Activated CD4-positive, alpha-beta T cell treated with anti-CD3 and anti-CD28 coated beads for 36 hours (primary cell): ENCODE measurements around the gene PFN1. TPM values are rescaled to one million over a fixed set of nuclear protein-coding genes. Genes with fewer than 3 reads are reported as not detected.
A peak's percentile ranks its signal among the peaks of the same experiment; 100 is the strongest.

Source experiments
- ATAC-seq: fragments of 200-7000 bp; cut with Tn5 transposase; one replicate; pipeline ENCODE4 v1.10.0; 2021; ENCODE audit warnings: mild to moderate bottlenecking, moderate library complexity
- CTCF ChIA-PET: fragments of 350-600 bp; sonication (Branson Sonifier 250); formaldehyde crosslinking; loops from one replicate; lab custom pipeline; 2021; ENCODE audit warnings: antibody characterized with exemption; lab: Charles Lee
- POLR2A ChIA-PET: fragments of 350-600 bp; sonication (Branson Sonifier 250); formaldehyde crosslinking; loops from one replicate; lab custom pipeline; 2021; ENCODE audit warnings: antibody characterized with exemption, inconsistent platforms; lab: Charles Lee
- DNase-seq: peaks from one replicate; pipeline ENCODE4 v3.0.0-alpha.2; 2020
- H3K27ac Mint-ChIP-seq: one replicate; pipeline ENCODE4 v1.8.0; 2021; ENCODE audit warnings: mixed read lengths
- H3K27me3 Mint-ChIP-seq: one replicate; pipeline ENCODE4 v1.8.0; 2021; ENCODE audit warnings: mixed read lengths
- H3K36me3 Mint-ChIP-seq: one replicate; pipeline ENCODE4 v1.8.0; 2021; ENCODE audit warnings: low read depth, mixed read lengths
- H3K4me1 Mint-ChIP-seq: one replicate; pipeline ENCODE4 v1.8.0; 2021; ENCODE audit warnings: mixed read lengths
- H3K4me3 Mint-ChIP-seq: one replicate; pipeline ENCODE4 v1.8.0; 2021; ENCODE audit warnings: mild to moderate bottlenecking, moderate library complexity, mixed read lengths
- H3K9me3 Mint-ChIP-seq: one replicate; pipeline ENCODE4 v1.8.0; 2021; ENCODE audit warnings: low read depth, mixed read lengths
- intact Hi-C, 2 experiments: fragments of 100-400 bp; cut with DNase I in 1 of 2; cut with micrococcal nuclease in 1 of 2; formaldehyde crosslinking; loops; one replicate each; pipeline versions ENCODE4 v1.14.2 to v1.15.1; 2022 to 2024; cut with DNase I, micrococcal nuclease
- total RNA-seq, 2 experiments: library from RNA; stranded (reverse); gene quantifications; one replicate each; pipeline ENCODE4 v1.2.3, GENCODE V29; 2021

The PFN1 gene
- total RNA-seq, 2 experiments from 2014 or later, result 1,809 to 1,911 TPM

DNA sequence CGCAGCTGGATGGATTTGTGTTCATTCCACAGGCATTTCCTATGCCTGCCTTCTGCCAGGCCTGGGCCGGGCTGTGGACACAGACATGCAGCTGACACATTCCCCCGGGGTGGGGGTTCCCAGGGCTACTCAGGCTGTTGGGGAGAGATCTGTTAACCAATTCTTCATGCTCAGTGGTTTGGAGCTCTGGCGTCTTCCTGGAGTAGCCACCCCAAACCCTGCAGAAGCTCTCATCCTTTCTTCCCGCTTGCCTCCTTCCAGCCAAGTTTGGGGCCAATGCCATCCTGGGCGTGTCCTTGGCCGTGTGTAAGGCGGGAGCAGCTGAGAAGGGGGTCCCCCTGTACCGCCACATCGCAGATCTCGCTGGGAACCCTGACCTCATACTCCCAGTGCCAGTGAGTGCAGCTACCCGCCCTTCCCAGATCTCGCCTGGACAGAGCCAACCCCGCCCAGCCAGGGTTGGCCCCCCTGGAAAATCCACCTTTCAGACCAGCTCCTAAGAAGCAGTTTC, 5.2 kb upstream of the PFN1 start:
- CTCF ChIA-PET, result interaction anchor here (0.5 to 0.7 kb wide), 5 partner anchors 26 to 163 kb away, joined by 3 read pairs; no protein-coding TSS in a partner anchor
- intact Hi-C loops, result no loop called here
- DNase-seq, result no peak
- no peak for ATAC-seq
- Mint-ChIP-seq H3K4me3 (no peak overlapping the region), H3K27ac (no peak overlapping the region), H3K27me3 (no peaks in the 10 kb centered on the region), H3K36me3 (peaks cover 11% of the 10 kb centered on the region), H3K9me3 (no peaks in the 10 kb centered on the region), H3K4me1 (peaks cover 23% of the 10 kb centered on the region)
- POLR2A ChIA-PET, result interaction anchor here (1.1 to 1.3 kb wide), 2 partner anchors 13 to 16 kb away, joined by 3 to 5 read pairs; partner anchors contain the start of gene SPAG7

DNA sequence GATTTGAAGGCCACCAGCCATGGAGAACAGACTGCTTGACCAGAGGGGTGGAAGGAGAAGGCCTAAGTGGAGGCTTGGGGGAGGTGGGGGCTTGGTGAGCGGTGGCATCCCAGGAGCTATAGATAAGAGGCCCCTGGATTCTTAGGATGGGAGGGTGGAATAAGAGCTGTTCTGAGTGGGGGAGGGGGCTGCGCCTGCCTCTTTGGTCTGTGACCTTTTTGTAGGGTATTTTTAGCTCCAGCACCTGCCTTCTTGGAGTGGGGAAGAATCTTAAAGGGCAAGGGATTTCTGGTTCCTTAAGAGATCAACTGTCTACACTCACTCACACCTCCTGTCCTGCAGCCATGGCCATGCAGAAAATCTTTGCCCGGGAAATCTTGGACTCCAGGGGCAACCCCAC, 3.2 kb upstream of the PFN1 start:
- ChIA-PET POLR2A (interaction anchor here (1.0 to 9.2 kb wide), 3 partner anchors 11 to 16 kb away, joined by 3 to 80 read pairs (median 7); partner anchors contain the start of genes RNF167, SLC25A11 and SPAG7), CTCF (interaction anchor here (0.5 to 1.5 kb wide), 4 partner anchors 14 to 100 kb away, joined by 3 read pairs; partner anchors contain the start of gene SPAG7)
- ATAC-seq (no peak), DNase-seq (no peak)
- intact Hi-C loops, result no loop called here
- H3K4me1 Mint-ChIP-seq, result peaks cover 20% of the 10 kb centered on the region
- H3K36me3 Mint-ChIP-seq, result peaks cover 18% of the 10 kb centered on the region
- H3K27ac Mint-ChIP-seq, result no peak overlapping the region
- H3K9me3 Mint-ChIP-seq, result no peaks in the 10 kb centered on the region
- no peaks in the 10 kb centered on the region for H3K27me3 Mint-ChIP-seq
- H3K4me3 Mint-ChIP-seq, result peak overlapping the region; percentile 99

DNA sequence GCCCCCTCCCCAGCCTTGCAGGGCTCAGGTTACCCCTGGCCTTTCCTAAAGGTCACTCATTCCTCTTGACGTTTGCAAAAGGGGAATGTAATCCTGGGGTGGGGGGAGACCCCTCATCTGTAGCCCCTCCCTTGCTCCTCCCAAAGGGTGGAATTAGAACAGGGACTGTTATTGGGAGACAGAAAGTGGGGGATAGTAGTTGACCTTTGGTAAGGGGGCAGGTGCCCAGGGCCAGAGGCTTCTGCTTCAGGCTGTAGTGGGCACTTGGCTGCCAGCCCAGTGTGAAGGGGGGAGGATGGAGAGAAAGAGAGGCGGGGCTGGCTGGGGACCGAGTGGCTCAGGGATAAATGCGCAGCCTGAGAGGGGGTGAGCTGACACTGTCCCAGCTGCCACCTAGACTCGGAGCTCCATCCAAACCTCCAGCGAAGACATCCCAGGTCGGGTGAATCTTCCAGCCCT, 2.4 kb upstream of the PFN1 start, which contains the start of gene ENO3:
TSS of gene ENO3 (plus strand) at position 374 of the 459 bp plus-strand sequence. CDS start 711 bp downstream, outside the sequence.
- H3K4me3 Mint-ChIP-seq, result peak within 1 kb of the TSS; percentile 99
- peaks cover 16% of the 10 kb centered on the region for H3K4me1 Mint-ChIP-seq
- no peaks in the 10 kb centered on the region for H3K27me3 Mint-ChIP-seq
- POLR2A ChIA-PET, result interaction anchor here (0.5 to 9.2 kb wide), 5 partner anchors 8 to 227 kb away, joined by 3 to 80 read pairs (median 4); partner anchors contain the start of genes RNF167, SLC25A11 and SPAG7
- H3K27ac Mint-ChIP-seq, result peak within 1 kb of the TSS; percentile 94
- H3K9me3 Mint-ChIP-seq, result no peaks in the 10 kb centered on the region
- no peak for ATAC-seq
- peaks cover 25% of the 10 kb centered on the region for H3K36me3 Mint-ChIP-seq
- intact Hi-C loops, result loop anchor here in 1 of 2 experiments (1.0 kb wide), 2 partner anchors 37 to 128 kb away; partner anchors contain the start of genes CAMTA2 and ZFP3
- no peak for DNase-seq
- CTCF ChIA-PET, result interaction anchor here (0.7 to 1.5 kb wide), 3 partner anchors 17 to 42 kb away, joined by 3 to 4 read pairs (median 3); partner anchors contain the start of gene SPAG7

DNA sequence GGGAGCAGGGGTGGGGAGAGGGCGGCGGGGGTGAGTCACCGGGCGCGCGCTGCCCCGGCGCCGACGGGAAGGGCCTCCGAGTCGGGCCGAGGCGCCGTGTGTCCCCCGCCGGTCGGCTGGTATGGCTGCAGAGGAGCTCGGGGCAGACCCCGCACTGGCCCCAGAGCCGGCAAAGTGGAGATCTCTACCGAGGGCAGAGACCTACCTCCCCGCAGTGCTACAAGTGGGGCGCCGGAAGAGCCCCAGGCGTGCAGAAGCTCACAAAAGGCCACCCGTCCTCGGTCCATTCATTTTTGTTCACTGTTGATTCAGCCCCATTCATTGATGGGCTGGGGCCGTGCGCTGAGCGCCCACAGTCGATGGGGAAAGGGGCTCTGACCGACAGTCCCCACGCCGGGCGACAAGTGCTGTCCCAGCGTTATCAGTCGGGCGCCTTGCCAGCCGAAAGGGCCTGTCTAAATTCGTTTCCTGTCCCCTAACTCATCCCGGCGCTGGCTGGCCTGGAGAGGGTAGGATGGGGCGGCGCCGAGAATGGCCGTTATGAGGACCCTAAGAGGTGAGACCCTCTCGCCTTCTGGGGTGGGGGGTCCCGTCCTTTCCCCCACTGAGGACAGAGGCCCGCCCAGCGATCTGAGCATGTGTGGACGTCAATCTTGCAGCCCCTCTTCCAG, 1.9 kb upstream of the PFN1 start:
- intact Hi-C loops, result loop anchor here in 1 of 2 experiments (1.0 kb wide), 2 partner anchors 37 to 128 kb away; partner anchors contain the start of genes CAMTA2 and ZFP3
- DNase-seq (peak; percentile 62), ATAC-seq (peak; percentile 8)
- H3K27ac Mint-ChIP-seq, result peak overlapping the region; percentile 94
- H3K4me1 Mint-ChIP-seq, result peaks cover 21% of the 10 kb centered on the region
- H3K27me3 Mint-ChIP-seq, result no peaks in the 10 kb centered on the region
- POLR2A ChIA-PET, result interaction anchor here (0.5 to 9.2 kb wide), 6 partner anchors 9 to 226 kb away, joined by 3 to 80 read pairs (median 4); partner anchors contain the start of genes RNF167, SLC25A11 and SPAG7
- peak overlapping the region; percentile 99 for H3K4me3 Mint-ChIP-seq
- CTCF ChIA-PET, result interaction anchor here (0.6 to 0.9 kb wide), 2 partner anchors 17 to 161 kb away, joined by 3 to 4 read pairs; partner anchors contain the start of gene SPAG7
- no peaks in the 10 kb centered on the region for H3K9me3 Mint-ChIP-seq
- H3K36me3 Mint-ChIP-seq, result peaks cover 30% of the 10 kb centered on the region

DNA sequence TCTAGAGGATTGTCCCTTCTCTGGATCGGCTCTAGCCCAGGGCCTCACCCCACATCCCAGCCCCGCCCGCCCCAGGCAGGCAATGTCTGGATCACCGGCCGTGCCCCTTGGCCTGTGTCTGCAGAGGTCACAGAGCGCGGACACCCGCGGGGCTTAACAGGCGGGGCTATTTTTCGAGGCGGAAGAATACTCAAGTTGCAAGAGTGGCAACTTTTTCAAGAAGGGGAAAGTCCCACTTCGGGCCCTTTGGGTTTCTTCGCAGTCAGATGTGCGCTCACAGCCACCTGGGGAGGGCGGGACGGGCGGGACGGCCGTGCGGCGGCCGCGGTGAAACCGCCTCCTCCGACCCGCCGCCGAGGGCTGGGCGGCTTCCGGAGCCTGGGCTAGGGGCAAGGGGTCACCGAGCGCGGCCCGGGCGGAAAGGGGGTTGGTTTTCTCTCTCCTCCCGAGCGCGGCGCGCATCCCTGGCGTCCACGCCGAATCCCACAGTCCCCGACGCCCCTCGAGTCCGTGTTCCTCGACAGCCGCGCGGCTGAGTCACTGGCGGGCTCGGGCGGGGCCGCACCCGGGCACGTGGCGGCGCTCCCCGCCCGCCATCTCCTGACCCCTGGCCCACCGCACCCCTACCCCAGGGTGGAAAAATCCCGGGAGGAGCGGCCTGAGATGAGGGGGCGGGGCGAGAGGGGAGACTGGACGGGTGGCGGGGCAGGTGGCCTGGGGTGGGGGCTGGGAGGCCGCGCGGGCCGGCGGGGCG, 1.2 kb upstream of the PFN1 start:
- intact Hi-C loops, result loop anchor here (1.0 to 10.0 kb wide), 12 partner anchors 18 to 1693 kb away; partner anchors contain the start of genes ATP2A3 (in 1 of the 2), C17orf107 (in 1 of the 2), CAMTA2 (in 1 of the 2) and KIAA0753 (in 1 of the 2)
- DNase-seq (peak; percentile 86), ATAC-seq (peak; percentile 25)
- Mint-ChIP-seq H3K4me3 (peak overlapping the region; percentile 99), H3K27me3 (no peaks in the 10 kb centered on the region), H3K4me1 (peaks cover 28% of the 10 kb centered on the region), H3K9me3 (no peaks in the 10 kb centered on the region), H3K36me3 (peaks cover 38% of the 10 kb centered on the region), H3K27ac (peak overlapping the region; percentile 89)
- POLR2A ChIA-PET, result interaction anchor here (0.6 to 9.2 kb wide), 4 partner anchors 9 to 25 kb away, joined by 3 to 80 read pairs (median 7); partner anchors contain the start of genes RNF167, SLC25A11 and SPAG7
- CTCF ChIA-PET, result interaction anchor here (0.9 kb wide), 1 partner anchor 18 kb away, joined by 4 read pairs; the partner anchor contains the start of gene SPAG7

DNA sequence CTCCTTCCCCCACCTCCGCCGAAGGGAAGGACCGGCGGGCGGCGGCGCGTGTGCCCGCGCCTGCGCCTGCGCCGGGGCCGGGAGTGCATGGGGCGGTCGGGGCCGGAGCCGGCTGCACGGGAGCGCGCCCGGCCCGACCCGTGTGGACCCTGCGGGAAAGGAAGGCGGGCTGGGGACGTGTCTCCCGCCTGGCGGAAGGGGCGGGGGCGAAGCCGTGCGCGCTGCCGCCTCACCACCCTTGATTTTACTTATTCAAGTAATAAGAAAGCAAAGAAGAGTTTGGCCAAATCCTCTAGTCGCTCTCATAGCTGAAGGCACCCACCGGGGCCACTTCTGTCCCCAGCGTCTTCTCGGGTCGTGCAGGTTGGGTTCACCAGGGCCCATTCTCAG, 596 bp upstream of the PFN1 start:
- ATAC-seq, result peak; percentile 39
- H3K9me3 Mint-ChIP-seq, result no peaks in the 10 kb centered on the region
- CTCF ChIA-PET, result interaction anchor here (0.6 kb wide), 1 partner anchor 19 kb away, joined by 5 read pairs; the partner anchor contains the start of gene SPAG7
- H3K27ac Mint-ChIP-seq, result peak overlapping the region; percentile 100
- POLR2A ChIA-PET, result interaction anchor here (0.8 to 9.2 kb wide), 2 partner anchors 9 to 19 kb away, joined by 8 to 80 read pairs; partner anchors contain the start of genes RNF167, SLC25A11 and SPAG7
- peaks cover 34% of the 10 kb centered on the region for H3K4me1 Mint-ChIP-seq
- H3K36me3 Mint-ChIP-seq, result peaks cover 42% of the 10 kb centered on the region
- H3K4me3 Mint-ChIP-seq, result peak overlapping the region; percentile 99
- intact Hi-C loops, result loop anchor here (1.0 to 10.0 kb wide), 16 partner anchors 9 to 1693 kb away; partner anchors contain the start of genes ARRB2 (in 2 of the 2), RNF167 (in 2 of the 2), SLC25A11 (in 2 of the 2) and SPAG7 (in 2 of the 2)
- H3K27me3 Mint-ChIP-seq, result no peaks in the 10 kb centered on the region
- DNase-seq, result peak; percentile 88

DNA sequence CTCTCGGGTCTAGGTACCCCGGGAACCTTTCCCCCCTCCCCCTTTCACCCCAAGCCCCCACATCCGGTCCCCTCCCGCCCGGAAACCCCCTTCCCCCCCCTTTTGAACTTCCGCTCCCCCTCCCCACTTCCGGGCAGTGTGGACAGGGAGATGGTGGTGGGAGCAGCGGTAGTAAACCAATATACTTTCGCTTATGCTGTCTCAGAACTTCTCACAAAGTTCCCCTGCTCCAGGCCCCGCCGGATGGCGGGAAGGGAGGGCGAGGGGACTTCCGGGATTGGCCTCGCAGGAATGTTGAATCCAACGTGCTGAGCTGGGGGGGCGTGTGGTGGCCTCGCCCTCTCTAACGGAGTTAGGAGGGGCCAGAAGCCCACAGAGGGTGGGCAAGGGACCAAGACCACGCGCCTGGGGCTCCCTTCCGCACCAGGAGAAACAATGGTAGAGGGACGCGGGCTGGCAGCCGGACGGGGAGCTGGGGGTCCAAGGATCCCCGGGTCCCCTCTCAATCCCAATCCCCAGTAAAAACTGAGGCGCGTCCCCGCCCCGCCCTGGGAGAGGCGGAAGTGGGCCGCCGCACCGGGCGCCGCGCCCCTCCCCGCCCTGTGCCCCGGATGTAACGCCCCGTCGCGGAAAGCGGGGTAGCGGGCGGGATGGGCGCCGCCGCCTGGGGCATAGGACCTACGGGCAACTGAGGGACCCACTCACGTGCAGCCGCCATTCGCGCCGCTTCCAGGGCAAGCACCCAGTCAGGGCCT, 742 bp downstream of the PFN1 start:
- Mint-ChIP-seq H3K36me3 (peaks cover 51% of the 10 kb centered on the region), H3K4me1 (peaks cover 47% of the 10 kb centered on the region), H3K9me3 (no peaks in the 10 kb centered on the region), H3K27ac (peak overlapping the region; percentile 100), H3K4me3 (peak overlapping the region; percentile 99), H3K27me3 (no peaks in the 10 kb centered on the region)
- DNase-seq (peak; percentile 84), ATAC-seq (peak; percentile 6)
- ChIA-PET POLR2A (interaction anchor here (0.6 to 9.2 kb wide), 3 partner anchors 20 to 336 kb away, joined by 3 to 80 read pairs (median 4); partner anchors contain the start of genes KIF1C and SPAG7), CTCF (interaction anchor here (1.0 kb wide), 1 partner anchor 20 kb away, joined by 4 read pairs; the partner anchor contains the start of gene SPAG7)
- intact Hi-C loops, result loop anchor here (1.0 to 10.0 kb wide), 14 partner anchors 7 to 1695 kb away; partner anchors contain the start of genes ARRB2 (in 2 of the 2), RNF167 (in 2 of the 2), SLC25A11 (in 2 of the 2) and ATP2A3 (in 1 of the 2)

DNA sequence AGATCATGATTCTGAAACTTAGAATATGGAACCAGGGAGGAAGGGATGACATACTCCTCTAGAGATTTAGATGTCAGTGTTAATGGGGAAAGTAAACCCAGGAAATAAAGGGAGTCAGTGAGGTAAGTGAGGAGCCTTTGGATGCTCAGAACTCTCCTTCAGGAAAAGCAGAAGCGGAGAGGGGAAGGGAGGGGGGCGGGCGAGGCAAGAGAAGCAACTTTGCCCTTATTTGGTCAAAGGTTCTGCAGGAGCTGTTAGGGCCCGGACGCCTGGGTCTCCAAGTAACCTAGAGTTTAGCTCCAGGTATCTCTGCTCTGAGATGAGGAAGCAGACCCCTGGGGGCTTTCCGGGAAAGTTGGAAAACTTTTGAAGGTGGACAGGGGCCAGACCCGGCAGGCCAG, 1.3 kb downstream of the PFN1 start:
- Mint-ChIP-seq H3K4me1 (peaks cover 53% of the 10 kb centered on the region), H3K4me3 (peak overlapping the region; percentile 99), H3K27me3 (no peaks in the 10 kb centered on the region), H3K9me3 (no peaks in the 10 kb centered on the region), H3K36me3 (peaks cover 57% of the 10 kb centered on the region), H3K27ac (peak overlapping the region; percentile 86)
- DNase-seq (no peak), ATAC-seq (no peak)
- CTCF ChIA-PET, result interaction anchor here (1.0 kb wide), 1 partner anchor 20 kb away, joined by 4 read pairs; the partner anchor contains the start of gene SPAG7
- intact Hi-C loops, result loop anchor here (5.0 to 10.0 kb wide), 5 partner anchors 150 to 1695 kb away; partner anchors contain the start of genes ATP2A3 (in 1 of the 2), KIAA0753 (in 1 of the 2), PSMB6 (in 1 of the 2) and TXNDC17 (in 1 of the 2)
- POLR2A ChIA-PET, result interaction anchor here (0.6 to 9.2 kb wide), 2 partner anchors 21 to 337 kb away, joined by 4 to 80 read pairs; partner anchors contain the start of gene SPAG7
